NCI-H146 treated with DMSO at 0.1 percent for 48 hours (cell line): ENCODE measurements around the gene PCDH9.
A peak's percentile ranks its signal among the peaks of the same experiment; 100 is the strongest.
"Not testable (repeated sequence)": the region's sequence is repeated elsewhere in the genome, so short reads cannot be mapped to it uniquely, and the experiment has no call there.

Source experiments
- DNase-seq: peaks from one replicate; lab custom pipeline; 2025; ENCODE audit not compliant: unreplicated experiment; lab: John Stamatoyannopoulos, UW

PCDH9 gene

GRCh38 chr13:66926200-66926850 lies 303.8 kb downstream of the PCDH9 start:
- peak; percentile 8 for DNase-seq

GRCh38 chr13:66922444-66922843 lies 307.7 kb downstream of the PCDH9 start:
- DNase-seq = no peak

- no peak for DNase-seq
Observed at GRCh38 chr13:66921437-66921836, 308.7 kb downstream of the PCDH9 start.

- DNase-seq = no peak
Observed at GRCh38 chr13:66915596-66916185, 314.4 kb downstream of the PCDH9 start.

- no peak for DNase-seq
Observed at GRCh38 chr13:66914155-66914554, 316.0 kb downstream of the PCDH9 start.

GRCh38 chr13:66911411-66911939 lies 318.7 kb downstream of the PCDH9 start:
- DNase-seq = no peak

GRCh38 chr13:66899955-66900354 lies 330.2 kb downstream of the PCDH9 start:
- DNase-seq = no peak

- DNase-seq = no peak
Observed at GRCh38 chr13:66896933-66897332, 333.2 kb downstream of the PCDH9 start.

- DNase-seq = no peak
Observed at GRCh38 chr13:66895780-66896179, 334.4 kb downstream of the PCDH9 start.

GRCh38 chr13:66895320-66895719 lies 334.8 kb downstream of the PCDH9 start:
- no peak for DNase-seq

GRCh38 chr13:66888698-66889097 lies 341.4 kb downstream of the PCDH9 start:
- DNase-seq = no peak

GRCh38 chr13:66887088-66887487 lies 343.0 kb downstream of the PCDH9 start:
- DNase-seq = no peak

- DNase-seq = peak; percentile 13
Observed at GRCh38 chr13:66886264-66886663, 343.9 kb downstream of the PCDH9 start.

- DNase-seq = not testable (repeated sequence)
Observed at GRCh38 chr13:66881170-66881569, 349.0 kb downstream of the PCDH9 start.

GRCh38 chr13:66879988-66880387 lies 350.1 kb downstream of the PCDH9 start:
- DNase-seq = no peak

GRCh38 chr13:66875264-66875663 lies 354.9 kb downstream of the PCDH9 start:
- peak; percentile 29 for DNase-seq

GRCh38 chr13:66864627-66865026 lies 365.5 kb downstream of the PCDH9 start:
- no peak for DNase-seq

- no peak for DNase-seq
Observed at GRCh38 chr13:66860878-66861417, 369.2 kb downstream of the PCDH9 start.

GRCh38 chr13:66859934-66860877 lies 369.9 kb downstream of the PCDH9 start:
- DNase-seq = no peak

- DNase-seq = no peak
Observed at GRCh38 chr13:66859078-66859477, 371.1 kb downstream of the PCDH9 start.

GRCh38 chr13:66858163-66858562 lies 372.0 kb downstream of the PCDH9 start:
- no peak for DNase-seq
